ENCODE results near the gene MAT2A. TPM values are rescaled to one million over a fixed set of nuclear protein-coding genes. Genes with fewer than 3 reads are reported as not detected.
A peak's percentile ranks its signal among the peaks of the same experiment; 100 is the strongest.

Gene MAT2A
- total and polyA plus RNA-seq, 2 of the 8 experiments (the other 6 are each of a cell fraction or from before 2014, with no cell fraction given): 255 to 307 TPM

GRCh38 chr2:85538507-85539360, at the start of gene MAT2A (continued):
- TF ChIP-seq EGR1 (IDR thresholded peaks at IDR 0.05; ENCODE audit: borderline replicate concordance, low read depth, low read length) (no peak; the same call in 1 of the 2 replicates), SUZ12 (IDR thresholded peaks at IDR 0.05; ENCODE audit: low read length) (no peak), JUND (IDR thresholded peaks at IDR 0.05; ENCODE audit: low read length) (peak; percentile 97), POLR2A (IDR thresholded peaks at IDR 0.05; ENCODE audit: control extremely low read depth in 1 of 2, low read depth in 2 of 2, low read length in 2 of 2) (peak; percentile 99), CTBP2 (IDR thresholded peaks at IDR 0.05; ENCODE audit: borderline replicate concordance, insufficient read depth, insufficient read length, low read length) (no peak), SIN3A (conservative IDR thresholded peaks at IDR 0.05 in 1 of 2, IDR thresholded peaks at IDR 0.05 in 1 of 2; ENCODE audit: low read depth in 1 of 2, low read length in 2 of 2) (peak; percentile 30 to 85; a peak in 2 of 4 replicates), E2F6 (IDR thresholded peaks at IDR 0.05) (peak; percentile 71)
- TF ChIP-seq, protein P1, sequence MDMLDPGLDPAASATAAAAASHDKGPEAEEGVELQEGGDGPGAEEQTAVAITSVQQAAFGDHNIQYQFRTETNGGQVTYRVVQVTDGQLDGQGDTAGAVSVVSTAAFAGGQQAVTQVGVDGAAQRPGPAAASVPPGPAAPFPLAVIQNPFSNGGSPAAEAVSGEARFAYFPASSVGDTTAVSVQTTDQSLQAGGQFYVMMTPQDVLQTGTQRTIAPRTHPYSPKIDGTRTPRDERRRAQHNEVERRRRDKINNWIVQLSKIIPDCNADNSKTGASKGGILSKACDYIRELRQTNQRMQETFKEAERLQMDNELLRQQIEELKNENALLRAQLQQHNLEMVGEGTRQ (IDR thresholded peaks at IDR 0.05; ENCODE audit: low read length): peak; percentile 11; the same call in 1 of the 2 replicates

All from H1 (cell line).